ENCODE measurements around the gene ECI2.

DNA sequence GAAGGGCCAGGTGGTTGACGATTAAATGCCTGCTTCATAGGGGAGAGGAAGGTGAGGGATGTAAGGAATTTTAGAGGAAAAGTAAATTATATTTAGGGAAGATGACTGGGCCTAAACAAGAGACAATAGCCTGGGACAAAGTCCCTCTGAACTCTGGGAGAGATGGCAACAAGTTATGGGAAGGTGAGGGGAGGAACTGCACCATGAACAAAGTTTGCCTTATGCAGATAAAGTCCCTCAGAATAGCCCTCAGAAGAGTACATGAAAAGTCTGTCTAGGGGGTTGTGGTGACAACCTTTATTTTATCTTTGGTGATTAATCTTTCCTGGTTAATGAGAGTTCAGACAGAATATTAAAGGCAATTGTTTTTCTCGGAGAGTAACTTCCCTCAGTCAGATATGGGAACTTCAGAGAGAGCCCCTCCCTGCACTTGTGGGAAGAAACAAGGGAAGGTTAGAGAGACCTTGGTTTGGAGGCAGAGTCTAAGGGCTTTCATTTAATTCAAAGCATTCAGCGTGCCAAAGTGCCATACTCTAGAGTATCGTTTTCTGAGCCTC, 29.3 kb downstream of the ECI2 start:
- TF ChIP-seq, protein P1, sequence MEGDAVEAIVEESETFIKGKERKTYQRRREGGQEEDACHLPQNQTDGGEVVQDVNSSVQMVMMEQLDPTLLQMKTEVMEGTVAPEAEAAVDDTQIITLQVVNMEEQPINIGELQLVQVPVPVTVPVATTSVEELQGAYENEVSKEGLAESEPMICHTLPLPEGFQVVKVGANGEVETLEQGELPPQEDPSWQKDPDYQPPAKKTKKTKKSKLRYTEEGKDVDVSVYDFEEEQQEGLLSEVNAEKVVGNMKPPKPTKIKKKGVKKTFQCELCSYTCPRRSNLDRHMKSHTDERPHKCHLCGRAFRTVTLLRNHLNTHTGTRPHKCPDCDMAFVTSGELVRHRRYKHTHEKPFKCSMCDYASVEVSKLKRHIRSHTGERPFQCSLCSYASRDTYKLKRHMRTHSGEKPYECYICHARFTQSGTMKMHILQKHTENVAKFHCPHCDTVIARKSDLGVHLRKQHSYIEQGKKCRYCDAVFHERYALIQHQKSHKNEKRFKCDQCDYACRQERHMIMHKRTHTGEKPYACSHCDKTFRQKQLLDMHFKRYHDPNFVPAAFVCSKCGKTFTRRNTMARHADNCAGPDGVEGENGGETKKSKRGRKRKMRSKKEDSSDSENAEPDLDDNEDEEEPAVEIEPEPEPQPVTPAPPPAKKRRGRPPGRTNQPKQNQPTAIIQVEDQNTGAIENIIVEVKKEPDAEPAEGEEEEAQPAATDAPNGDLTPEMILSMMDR (IDR thresholded peaks at IDR 0.05): no peak
- no peak for TF ChIP-seq POLR2A (IDR thresholded peaks at IDR 0.05)

Measured in ovary (tissue), 3 donors.